Measurements from ENCODE around the gene PFKFB4.

PFKFB4 gene

GRCh38 chr3:48518638-48519276, 37.8 kb downstream of the PFKFB4 start:
- TF ChIP-seq POLR2A (IDR thresholded peaks at IDR 0.05; ENCODE audit: extremely low read depth, insufficient read length) (no peak), MYC (IDR thresholded peaks at IDR 0.05; ENCODE audit: low read depth, low read length) (no peak)
- TF ChIP-seq, protein P1, sequence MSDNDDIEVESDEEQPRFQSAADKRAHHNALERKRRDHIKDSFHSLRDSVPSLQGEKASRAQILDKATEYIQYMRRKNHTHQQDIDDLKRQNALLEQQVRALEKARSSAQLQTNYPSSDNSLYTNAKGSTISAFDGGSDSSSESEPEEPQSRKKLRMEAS (IDR thresholded peaks at IDR 0.05; ENCODE audit: low read depth, low read length), result no peak
- TF ChIP-seq, protein P2, sequence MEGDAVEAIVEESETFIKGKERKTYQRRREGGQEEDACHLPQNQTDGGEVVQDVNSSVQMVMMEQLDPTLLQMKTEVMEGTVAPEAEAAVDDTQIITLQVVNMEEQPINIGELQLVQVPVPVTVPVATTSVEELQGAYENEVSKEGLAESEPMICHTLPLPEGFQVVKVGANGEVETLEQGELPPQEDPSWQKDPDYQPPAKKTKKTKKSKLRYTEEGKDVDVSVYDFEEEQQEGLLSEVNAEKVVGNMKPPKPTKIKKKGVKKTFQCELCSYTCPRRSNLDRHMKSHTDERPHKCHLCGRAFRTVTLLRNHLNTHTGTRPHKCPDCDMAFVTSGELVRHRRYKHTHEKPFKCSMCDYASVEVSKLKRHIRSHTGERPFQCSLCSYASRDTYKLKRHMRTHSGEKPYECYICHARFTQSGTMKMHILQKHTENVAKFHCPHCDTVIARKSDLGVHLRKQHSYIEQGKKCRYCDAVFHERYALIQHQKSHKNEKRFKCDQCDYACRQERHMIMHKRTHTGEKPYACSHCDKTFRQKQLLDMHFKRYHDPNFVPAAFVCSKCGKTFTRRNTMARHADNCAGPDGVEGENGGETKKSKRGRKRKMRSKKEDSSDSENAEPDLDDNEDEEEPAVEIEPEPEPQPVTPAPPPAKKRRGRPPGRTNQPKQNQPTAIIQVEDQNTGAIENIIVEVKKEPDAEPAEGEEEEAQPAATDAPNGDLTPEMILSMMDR (IDR thresholded peaks at IDR 0.05; ENCODE audit: low read depth, low read length), result no peak
- H3K4me3 ChIP-seq (ENCODE audit: low read depth, low read length), result no peak overlapping the region
- DNase-seq (ENCODE audit: low read depth), result no peak

GRCh38 chr3:48518069-48518468, 38.5 kb downstream of the PFKFB4 start:
- TF ChIP-seq MYC (IDR thresholded peaks at IDR 0.05; ENCODE audit: low read depth, low read length), result no peak
- TF ChIP-seq, protein P2 (IDR thresholded peaks at IDR 0.05; ENCODE audit: low read depth, low read length), result no peak
- TF ChIP-seq, protein P1 (IDR thresholded peaks at IDR 0.05; ENCODE audit: low read depth, low read length), result no peak
- no peak for TF ChIP-seq POLR2A (IDR thresholded peaks at IDR 0.05; ENCODE audit: extremely low read depth, insufficient read length)
- no peak overlapping the region for H3K4me3 ChIP-seq (ENCODE audit: low read depth, low read length)
- DNase-seq (ENCODE audit: low read depth), result no peak

GRCh38 chr3:48516571-48516970, 40.0 kb downstream of the PFKFB4 start:
- no peak for DNase-seq (ENCODE audit: low read depth)
- H3K4me3 ChIP-seq (ENCODE audit: low read depth, low read length), result no peak overlapping the region
- TF ChIP-seq POLR2A (IDR thresholded peaks at IDR 0.05; ENCODE audit: extremely low read depth, insufficient read length), result no peak
- TF ChIP-seq, protein P1 (IDR thresholded peaks at IDR 0.05; ENCODE audit: low read depth, low read length), result no peak
- TF ChIP-seq, protein P2 (IDR thresholded peaks at IDR 0.05; ENCODE audit: low read depth, low read length), result no peak
- TF ChIP-seq MYC (IDR thresholded peaks at IDR 0.05; ENCODE audit: low read depth, low read length), result no peak

GRCh38 chr3:48514431-48515227, 42.0 kb downstream of the PFKFB4 start:
- TF ChIP-seq, protein P1 (IDR thresholded peaks at IDR 0.05; ENCODE audit: low read depth, low read length), result no peak
- no peak for TF ChIP-seq MYC (IDR thresholded peaks at IDR 0.05; ENCODE audit: low read depth, low read length)
- TF ChIP-seq, protein P2 (IDR thresholded peaks at IDR 0.05; ENCODE audit: low read depth, low read length), result no peak
- TF ChIP-seq POLR2A (IDR thresholded peaks at IDR 0.05; ENCODE audit: extremely low read depth, insufficient read length), result no peak
- no peak for DNase-seq (ENCODE audit: low read depth)

DNA sequence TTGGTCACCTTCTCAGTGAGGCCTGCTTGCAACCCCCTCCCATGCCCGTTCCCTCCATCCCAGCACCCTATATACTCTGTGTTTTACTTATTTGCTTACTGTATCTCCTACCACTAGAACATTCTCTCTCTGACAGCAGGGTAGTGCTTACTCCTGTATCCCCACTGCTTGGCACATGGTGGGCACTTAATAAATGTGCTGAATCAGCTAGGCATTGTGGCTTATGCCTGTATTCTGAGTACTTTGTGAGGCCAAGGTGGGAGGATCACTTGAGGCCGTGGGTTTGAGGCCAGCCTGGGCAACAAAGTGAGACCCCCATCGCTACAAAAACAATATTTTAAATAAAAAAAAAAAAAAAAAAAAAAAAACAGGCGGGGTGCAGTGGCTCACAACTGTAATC, 45.1 kb downstream of the PFKFB4 start:
- H3K4me3 ChIP-seq (ENCODE audit: low read depth, low read length), result no peak overlapping the region
- TF ChIP-seq, protein P2 (IDR thresholded peaks at IDR 0.05; ENCODE audit: low read depth, low read length), result no peak
- TF ChIP-seq MYC (IDR thresholded peaks at IDR 0.05; ENCODE audit: low read depth, low read length), result no peak
- TF ChIP-seq POLR2A (IDR thresholded peaks at IDR 0.05; ENCODE audit: extremely low read depth, insufficient read length), result no peak
- TF ChIP-seq, protein P1 (IDR thresholded peaks at IDR 0.05; ENCODE audit: low read depth, low read length), result no peak
- DNase-seq (ENCODE audit: low read depth), result no peak

More at GRCh38 chr3:48514431-48515227, 42.0 kb downstream of the PFKFB4 start:
- no peak overlapping the region for H3K4me3 ChIP-seq (ENCODE audit: low read depth, low read length)
